ENCODE data around the gene CABLES1. TPM values are rescaled to one million over a fixed set of nuclear protein-coding genes. Genes with fewer than 3 reads are reported as not detected.
"Not testable (repeated sequence)": the region's sequence is repeated elsewhere in the genome, so short reads cannot be mapped to it uniquely, and the experiment has no call there.

Gene CABLES1
- total RNA-seq, 1 experiment from 2014 or later: 1.7 TPM

DNA sequence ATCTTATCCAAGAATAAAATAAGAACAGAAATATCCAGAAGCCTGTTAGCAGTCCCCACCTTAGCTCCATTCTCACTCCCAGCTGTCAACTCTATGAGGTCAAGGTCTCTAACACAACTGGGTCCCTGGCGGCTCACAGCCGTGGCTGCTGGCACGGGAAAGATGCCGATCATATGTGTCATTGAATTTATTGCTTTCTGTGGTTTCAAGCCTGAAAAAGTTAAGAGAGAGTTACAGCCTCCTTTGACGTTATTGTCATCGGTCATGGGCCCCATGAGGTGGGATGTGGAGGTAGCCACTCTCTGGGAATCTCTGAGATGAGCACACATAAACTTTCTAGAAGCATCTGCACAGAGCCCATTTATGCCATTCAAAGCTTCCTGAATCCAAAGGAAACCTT lies 28.7 kb upstream of the CABLES1 start:
- DNase-seq (ENCODE audit: low read depth): peak; percentile 93
- in situ Hi-C loops (cut with HindIII; ENCODE audit: low pct_unique_long_range_greater_than_20kb, low sequenced_read_pairs): no loop called here

DNA sequence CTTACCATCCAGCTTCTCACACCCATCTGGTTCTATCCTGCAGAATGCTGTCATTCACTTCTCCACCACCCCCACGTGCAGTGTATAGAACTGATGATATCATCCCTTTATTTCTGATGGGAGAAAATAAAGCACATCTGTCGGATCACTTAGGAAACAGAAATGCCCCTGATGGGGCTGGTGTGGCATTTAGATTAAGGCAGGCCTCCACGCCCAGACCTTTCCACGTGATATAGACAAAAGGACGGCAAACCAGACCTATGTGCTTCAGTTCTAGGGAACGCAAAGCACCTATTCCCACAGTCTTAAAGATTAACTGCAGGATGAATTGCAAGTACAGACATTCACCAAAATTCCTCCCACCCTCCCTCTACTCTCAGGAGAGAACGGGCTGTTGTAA lies 27.6 kb upstream of the CABLES1 start:
- DNase-seq (ENCODE audit: low read depth): no peak
- in situ Hi-C loops (cut with HindIII; ENCODE audit: low pct_unique_long_range_greater_than_20kb, low sequenced_read_pairs): no loop called here

DNA sequence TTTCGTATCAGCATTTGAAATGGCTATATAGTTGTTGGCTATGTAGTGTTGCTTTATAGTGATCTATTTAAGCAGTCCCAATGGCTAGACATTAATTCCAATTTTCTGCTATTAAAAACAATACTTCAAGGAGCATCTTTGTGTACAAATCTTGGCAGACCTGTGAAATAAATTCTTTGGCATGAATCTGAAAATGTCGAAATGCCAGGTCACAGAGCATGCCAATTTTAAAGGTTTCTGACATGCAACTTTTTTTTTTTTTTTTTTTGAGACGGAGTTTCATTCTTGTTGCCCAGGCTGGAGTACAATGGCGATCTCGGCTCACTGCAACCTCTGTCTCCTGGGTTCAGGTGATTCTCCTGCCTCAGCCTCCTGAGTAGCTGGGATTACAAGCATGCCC lies 26.8 kb upstream of the CABLES1 start:
- DNase-seq (ENCODE audit: low read depth): no peak
- in situ Hi-C loops (cut with HindIII; ENCODE audit: low pct_unique_long_range_greater_than_20kb, low sequenced_read_pairs): no loop called here

- DNase-seq (ENCODE audit: low read depth); in situ Hi-C loops (cut with HindIII; ENCODE audit: low pct_unique_long_range_greater_than_20kb, low sequenced_read_pairs): not testable (repeated sequence)
Measured at GRCh38 chr18:23109163-23109562, 26.1 kb upstream of the CABLES1 start.

DNA sequence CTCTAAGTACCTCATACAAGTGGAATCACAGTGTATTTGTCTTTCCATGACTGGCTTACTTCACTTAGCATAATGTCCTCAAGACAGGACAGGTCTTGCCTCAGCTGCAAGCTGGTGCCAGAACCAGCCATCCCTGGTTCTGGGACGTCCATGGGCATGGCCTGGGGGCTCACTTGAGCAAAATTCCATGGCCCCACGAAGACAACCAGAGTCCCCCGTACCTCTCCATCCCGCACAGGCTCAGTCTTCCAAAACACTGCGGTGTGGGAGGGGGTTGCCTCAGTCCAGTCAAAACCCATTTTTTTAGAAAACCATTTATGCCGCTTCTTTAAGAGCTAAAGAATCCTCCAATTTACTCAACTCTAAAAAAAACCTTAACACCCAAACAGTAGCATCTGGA lies 21.7 kb upstream of the CABLES1 start:
- in situ Hi-C loops (cut with HindIII; ENCODE audit: low pct_unique_long_range_greater_than_20kb, low sequenced_read_pairs): no loop called here

DNA sequence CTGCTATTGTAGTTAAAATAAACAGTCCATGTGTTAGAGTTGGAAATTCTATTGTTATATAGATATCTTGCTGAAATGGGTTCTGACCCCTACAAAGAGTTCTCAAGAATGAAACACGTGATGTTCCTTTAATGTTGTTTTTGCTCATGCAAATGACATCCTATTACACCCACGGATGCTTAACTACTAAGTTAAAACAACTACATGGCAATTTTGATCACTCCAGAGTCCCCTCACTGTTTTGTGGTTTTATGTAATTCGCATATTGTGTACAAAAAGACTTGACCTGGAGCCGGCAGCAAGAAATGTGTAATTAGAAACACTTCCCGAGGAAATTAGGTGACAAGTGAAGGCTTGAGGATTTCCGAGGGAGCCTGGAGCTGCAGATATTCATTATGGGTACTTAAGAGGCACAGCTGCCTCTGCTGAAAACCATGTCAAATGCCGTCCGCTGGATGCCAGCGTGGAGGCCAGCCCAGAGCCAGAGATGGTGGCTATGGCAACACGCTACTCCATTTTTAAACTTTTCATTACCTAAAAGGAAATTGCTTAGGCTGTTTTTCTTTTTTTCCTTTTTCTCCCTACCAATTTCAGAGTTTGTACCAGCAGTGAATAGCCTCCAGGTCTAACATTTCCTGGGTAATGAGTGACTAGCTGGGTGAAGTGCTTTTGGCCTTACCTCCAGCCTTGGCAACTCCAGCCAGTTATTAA lies 21.0 kb upstream of the CABLES1 start:
- DNase-seq (ENCODE audit: low read depth): peak; percentile 81
- in situ Hi-C loops (cut with HindIII; ENCODE audit: low pct_unique_long_range_greater_than_20kb, low sequenced_read_pairs): no loop called here

More for the DNA sequence above, 21.7 kb upstream of the CABLES1 start:
- no peak for DNase-seq (ENCODE audit: low read depth)

DNA sequence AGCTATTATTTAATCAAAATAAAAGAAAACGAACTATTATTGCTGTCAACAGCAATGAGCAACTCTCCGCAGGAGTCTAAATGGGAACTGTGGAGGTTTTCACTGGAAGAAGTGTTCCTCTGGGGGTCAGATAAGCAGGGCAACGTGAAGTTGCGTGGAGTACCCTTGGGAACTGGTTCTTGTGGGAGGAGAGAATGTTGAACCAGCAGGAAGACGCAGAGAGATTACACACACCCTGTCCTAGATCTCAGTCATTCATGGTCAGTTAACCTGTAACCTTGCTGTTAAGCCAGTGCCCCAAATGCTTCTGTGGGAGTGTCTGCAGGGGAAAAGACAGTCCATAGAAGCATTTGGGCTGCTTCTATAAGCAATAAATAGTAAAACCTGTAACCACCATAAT lies 20.4 kb upstream of the CABLES1 start:
- in situ Hi-C loops (cut with HindIII; ENCODE audit: low pct_unique_long_range_greater_than_20kb, low sequenced_read_pairs): no loop called here

DNA sequence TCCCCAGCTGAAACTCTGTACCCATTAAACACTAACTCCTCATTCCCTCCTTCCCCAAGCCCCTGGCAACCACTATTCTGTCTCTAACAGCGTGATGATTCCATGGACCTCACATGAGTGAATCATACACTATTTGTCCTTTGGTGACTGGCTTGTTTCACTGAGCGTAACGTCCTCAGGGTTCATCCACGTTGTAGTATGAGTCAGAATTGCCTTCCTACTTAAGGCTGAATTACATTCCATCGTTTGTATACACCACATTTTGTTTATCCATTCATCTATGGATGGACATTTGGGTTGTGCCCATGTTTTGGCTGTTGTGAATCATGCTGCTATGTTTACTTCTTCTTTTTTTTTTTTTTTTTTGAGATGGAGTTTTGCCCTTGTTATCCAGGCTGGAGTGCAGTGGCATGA lies 19.6 kb upstream of the CABLES1 start:
- in situ Hi-C loops (cut with HindIII; ENCODE audit: low pct_unique_long_range_greater_than_20kb, low sequenced_read_pairs): no loop called here
- peak; percentile 93 for DNase-seq (ENCODE audit: low read depth)

More for the DNA sequence above, 20.4 kb upstream of the CABLES1 start:
- DNase-seq (ENCODE audit: low read depth): peak; percentile 84

DNA sequence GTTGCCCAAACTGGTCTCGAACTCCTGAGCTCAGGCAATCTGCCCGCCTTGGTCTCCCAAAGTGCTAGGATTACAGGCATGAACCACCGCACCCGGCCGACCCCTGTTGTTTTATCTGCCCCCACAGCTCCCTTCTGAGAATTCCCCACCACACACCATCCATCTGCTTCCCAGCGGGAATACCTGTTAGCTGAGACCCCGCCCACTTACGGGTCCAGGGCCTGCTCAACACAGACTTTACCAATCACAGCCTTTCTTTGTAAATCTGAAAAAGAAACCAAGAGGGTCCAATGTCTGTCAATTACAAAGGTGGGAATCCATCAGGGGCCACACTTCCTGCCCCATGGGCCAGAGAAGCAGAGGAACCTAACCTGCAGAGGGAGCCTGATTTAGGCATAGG lies 14.2 kb upstream of the CABLES1 start:
- in situ Hi-C loops (cut with HindIII; ENCODE audit: low pct_unique_long_range_greater_than_20kb, low sequenced_read_pairs): no loop called here
- DNase-seq (ENCODE audit: low read depth): no peak

DNA sequence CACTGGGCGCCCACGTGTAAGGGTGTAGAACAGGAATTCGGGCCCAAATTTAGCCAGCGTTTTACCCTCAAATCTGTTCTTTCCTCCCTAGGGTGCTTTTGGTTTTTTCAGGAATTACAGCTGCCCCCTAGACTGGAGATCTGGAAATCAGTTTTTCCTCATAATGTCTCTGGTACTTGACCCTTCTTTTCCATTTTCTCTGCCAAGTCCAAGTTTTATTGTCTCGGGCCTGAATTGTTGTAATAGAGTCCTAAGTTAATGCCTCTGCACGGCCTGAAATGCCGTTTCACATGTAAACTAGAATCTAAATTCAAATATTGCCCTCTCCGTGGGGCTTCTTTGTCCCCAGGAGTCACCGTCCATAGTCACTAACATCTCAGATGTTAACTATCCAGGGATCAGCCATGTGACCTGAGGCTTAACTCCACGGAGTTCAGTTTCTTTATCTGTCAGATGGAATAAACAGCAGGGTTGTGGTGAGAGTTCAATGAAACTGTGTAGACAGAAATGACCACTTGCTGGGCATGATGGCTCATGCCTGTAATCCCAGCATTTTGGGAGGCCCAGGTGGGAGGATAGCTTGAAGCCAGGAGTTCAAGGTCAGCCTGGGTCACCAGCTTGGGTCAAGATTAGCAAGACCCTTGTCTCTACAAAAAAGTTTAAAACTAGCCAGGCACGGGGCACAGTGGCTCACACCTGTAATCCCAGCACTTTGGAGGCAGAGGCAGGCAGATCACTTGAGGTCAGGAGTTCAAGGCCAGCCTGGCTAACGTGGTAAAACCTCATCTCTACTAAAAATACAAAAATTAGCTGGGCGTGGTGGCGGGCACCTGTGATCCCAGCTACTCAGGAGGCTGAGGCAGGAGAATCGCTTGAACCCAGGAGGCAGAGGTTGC lies 12.7 kb upstream of the CABLES1 start:
- in situ Hi-C loops (cut with HindIII; ENCODE audit: low pct_unique_long_range_greater_than_20kb, low sequenced_read_pairs): no loop called here
- no peak for DNase-seq (ENCODE audit: low read depth)

DNA sequence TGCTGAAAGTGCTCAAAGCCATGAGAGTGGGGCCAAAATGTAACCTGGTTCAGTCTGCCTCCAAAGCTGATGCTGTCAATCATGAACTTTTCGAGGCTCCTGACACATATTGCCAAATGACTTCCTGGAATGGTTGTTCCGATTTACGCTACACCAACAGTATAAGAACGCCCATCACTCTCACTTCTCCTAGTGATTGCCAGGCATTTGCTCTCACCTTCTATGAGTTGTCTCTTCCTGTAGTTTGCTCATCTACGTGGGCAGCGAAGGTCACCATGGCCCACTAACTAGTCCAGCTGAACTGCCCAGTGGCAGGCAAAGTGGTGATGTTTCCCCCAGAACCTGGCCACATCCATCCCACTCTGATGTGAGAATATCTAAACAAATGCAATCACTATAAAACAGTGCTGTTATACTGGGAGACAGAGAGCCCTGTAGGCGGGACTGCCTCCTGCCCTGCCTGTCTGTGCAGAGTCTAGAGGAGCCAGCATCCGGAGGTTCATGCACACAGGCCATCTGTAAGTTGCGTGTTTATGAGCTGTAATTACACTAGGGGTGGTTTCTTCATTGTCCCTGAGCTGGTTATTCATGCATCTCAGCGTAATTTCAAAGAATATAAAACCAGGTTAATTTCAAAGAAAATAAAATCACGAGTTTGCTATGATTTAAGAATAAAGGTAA lies 8.8 kb upstream of the CABLES1 start:
- in situ Hi-C loops (cut with HindIII; ENCODE audit: low pct_unique_long_range_greater_than_20kb, low sequenced_read_pairs): no loop called here

GRCh38 chr18:23127090-23127489 lies 8.2 kb upstream of the CABLES1 start:
- DNase-seq (ENCODE audit: low read depth): no peak
- in situ Hi-C loops (cut with HindIII; ENCODE audit: low pct_unique_long_range_greater_than_20kb, low sequenced_read_pairs): no loop called here

More for the DNA sequence above, 8.8 kb upstream of the CABLES1 start:
- DNase-seq (ENCODE audit: low read depth): no peak

- in situ Hi-C loops (cut with HindIII; ENCODE audit: low pct_unique_long_range_greater_than_20kb, low sequenced_read_pairs): no loop called here
- no peak for DNase-seq (ENCODE audit: low read depth)
Measured at GRCh38 chr18:23129355-23130002, 5.8 kb upstream of the CABLES1 start.

GRCh38 chr18:23131693-23132319 lies 3.5 kb upstream of the CABLES1 start:
- in situ Hi-C loops (cut with HindIII; ENCODE audit: low pct_unique_long_range_greater_than_20kb, low sequenced_read_pairs): no loop called here
- DNase-seq (ENCODE audit: low read depth): peak; percentile 42

DNA sequence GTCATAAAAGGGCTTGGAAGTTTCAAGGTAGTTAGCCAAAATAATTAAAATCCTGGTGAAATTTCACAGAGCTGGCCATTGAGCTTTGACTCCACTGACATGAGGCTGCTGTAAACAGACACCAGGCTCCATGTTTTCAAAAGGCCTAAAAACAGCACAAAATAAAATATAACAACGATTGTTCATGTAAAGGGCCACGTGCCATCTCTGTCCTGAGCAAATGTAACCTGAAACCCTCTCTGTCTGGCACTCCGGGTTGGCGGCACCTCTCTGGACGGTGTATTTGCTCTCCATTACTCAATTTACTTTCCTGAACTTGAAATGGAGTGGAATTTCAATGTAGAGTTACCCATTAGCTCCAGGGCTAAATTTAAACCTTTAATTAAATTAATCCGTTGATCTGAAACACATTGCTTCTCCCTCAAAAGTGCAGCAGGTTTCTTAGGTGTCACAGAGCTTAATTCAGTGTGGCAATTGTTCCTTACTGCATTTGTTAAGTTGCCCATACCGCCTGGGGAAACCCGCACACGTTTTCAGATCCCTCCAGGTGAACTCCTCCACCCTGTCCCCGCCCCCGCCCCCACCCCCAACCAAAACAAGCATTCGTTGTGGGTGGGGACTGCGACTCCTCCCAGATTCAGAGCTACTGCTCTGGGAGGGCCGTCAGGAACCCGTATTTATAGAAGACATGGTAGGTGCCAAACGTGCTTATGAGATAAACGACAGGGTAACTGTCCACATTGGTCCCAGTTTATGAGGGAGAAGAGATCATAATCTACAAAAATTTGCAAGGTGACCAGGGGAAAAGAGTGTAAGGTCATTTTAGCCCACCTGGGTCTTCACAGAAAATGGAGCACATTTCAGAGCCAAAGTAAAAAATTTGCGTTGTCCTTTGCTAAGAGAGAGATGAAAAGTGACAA lies 1.2 kb upstream of the CABLES1 start:
- peak; percentile 58 for DNase-seq (ENCODE audit: low read depth)

DNA sequence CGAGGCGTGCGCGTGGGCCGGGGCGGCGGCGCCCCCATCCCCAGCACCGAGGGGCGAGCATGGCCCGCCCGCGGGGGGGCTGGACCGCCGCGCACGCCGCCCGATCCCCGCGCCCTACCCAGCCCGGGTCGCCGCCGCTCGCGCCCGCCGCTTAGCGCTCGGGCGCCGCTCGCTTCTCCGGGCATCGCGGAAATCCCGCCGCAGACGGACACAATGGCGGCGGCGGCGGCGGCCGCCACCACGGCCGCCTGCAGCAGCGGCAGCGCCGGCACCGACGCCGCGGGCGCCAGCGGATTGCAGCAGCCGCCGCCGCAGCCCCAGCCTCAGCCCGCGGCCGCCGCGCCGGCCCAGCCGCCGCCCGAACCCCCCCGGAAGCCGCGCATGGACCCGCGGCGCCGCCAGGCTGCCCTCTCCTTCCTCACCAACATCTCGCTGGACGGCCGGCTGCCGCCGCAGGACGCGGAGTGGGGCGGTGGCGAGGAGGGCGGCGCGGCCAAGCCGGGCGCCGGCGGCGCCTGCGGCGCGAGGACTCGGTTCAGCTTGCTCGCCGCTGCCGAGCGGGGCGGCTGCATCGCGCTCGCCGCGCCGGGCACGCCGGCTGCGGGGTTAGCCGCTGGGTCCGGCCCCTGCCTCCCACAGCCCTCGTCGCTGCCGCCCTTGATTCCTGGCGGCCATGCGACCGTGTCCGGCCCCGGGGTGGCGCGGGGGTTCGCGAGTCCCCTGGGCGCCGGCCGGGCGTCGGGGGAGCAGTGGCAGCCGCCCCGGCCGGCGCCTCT lies 453 bp downstream of the CABLES1 start:
- no peak for DNase-seq (ENCODE audit: low read depth)

More for the DNA sequence above, 1.2 kb upstream of the CABLES1 start:
- in situ Hi-C loops (cut with HindIII; ENCODE audit: low pct_unique_long_range_greater_than_20kb, low sequenced_read_pairs): no loop called here

More for the DNA sequence above, 453 bp downstream of the CABLES1 start:
- in situ Hi-C loops (cut with HindIII; ENCODE audit: low pct_unique_long_range_greater_than_20kb, low sequenced_read_pairs): no loop called here
